Suprapubic skin (tissue), 4 donors: ENCODE data around the gene PLPP7. TPM values are rescaled to one million over a fixed set of nuclear protein-coding genes. Genes with fewer than 3 reads are reported as not detected.
A peak's percentile ranks its signal among the peaks of the same experiment; 100 is the strongest.
"Not testable (repeated sequence)": the region's sequence is repeated elsewhere in the genome, so short reads cannot be mapped to it uniquely, and the experiment has no call there.

ENCODE experiments used
- DNase-seq, 2 donors: peaks; one replicate each; pipeline ENCODE4 v3.0.0-alpha.2; 2019; ENCODE audit warnings: low spot score in 2 of 2
- H3K27ac ChIP-seq: fragments of 200-600 bp; sonication (generic); one replicate; pipeline ENCODE4 v1.5.1; 2019
- H3K27me3 ChIP-seq: fragments of 200-600 bp; sonication (generic); one replicate; pipeline ENCODE4 v1.5.1; 2019
- H3K36me3 ChIP-seq: fragments of 200-600 bp; sonication (generic); one replicate; pipeline ENCODE4 v1.5.1; 2019
- H3K4me1 ChIP-seq: fragments of 200-600 bp; sonication (generic); one replicate; pipeline ENCODE4 v1.5.1; 2019
- H3K4me3 ChIP-seq: fragments of 200-600 bp; sonication (generic); one replicate; pipeline ENCODE4 v1.5.1; 2019; ENCODE audit warnings: mild to moderate bottlenecking
- H3K9me3 ChIP-seq: fragments of 200-600 bp; sonication (generic); one replicate; pipeline ENCODE4 v1.5.1; 2019
- CTCF ChIP-seq, 2 donors: fragments of 200-600 bp in 1 of 2; fragments of 450-650 bp in 1 of 2; sonication (generic) in 1 of 2; IDR thresholded peaks; one replicate each; pipeline ENCODE4 v1.5.1; 2016 to 2019; ENCODE audit warnings: antibody characterized with exemption in 2 of 2, mild to moderate bottlenecking in 1 of 2, moderate library complexity in 1 of 2
- EP300 ChIP-seq: sonication (generic); formaldehyde crosslinking; IDR thresholded peaks from one replicate; pipeline ENCODE4 v1.6.1; 2017; ENCODE audit warnings: antibody characterized with exemption
- POLR2A ChIP-seq, 2 donors: fragments of 450-650 bp; IDR thresholded peaks; one replicate each; pipeline ENCODE4 v1.6.1; 2017; ENCODE audit warnings: antibody characterized with exemption in 2 of 2, mild to moderate bottlenecking in 2 of 2, moderate library complexity in 2 of 2
- POLR2AphosphoS5 ChIP-seq, 3 donors: sonication (generic); formaldehyde crosslinking; IDR thresholded peaks; one replicate each; pipeline ENCODE4 v1.6.1; 2017; ENCODE audit warnings: antibody characterized with exemption in 3 of 3
- WGBS: methylation state at CpG from one replicate; pipeline ENCODE4 v1.1.5; 2018; 5-methylcytosine and 5-hydroxymethylcytosine counted together
- total RNA-seq, 4 donors: library from RNA; depleted of rRNA; stranded (reverse); fragments of >200 nt; gene quantifications; one replicate each; pipeline ENCODE4 v1.1.0, GENCODE V29; 2016

Gene PLPP7
- total RNA-seq, 4 donors from 2014 or later = 0.80 to 1.1 (median 0.92) TPM

- TF ChIP-seq CTCF (IDR thresholded peaks at IDR 0.05) = no peak
- no peak for TF ChIP-seq POLR2A (IDR thresholded peaks at IDR 0.05)
- no peak for TF ChIP-seq EP300
- TF ChIP-seq POLR2AphosphoS5 (IDR thresholded peaks at IDR 0.05) = no peak
- Histone ChIP-seq H3K9me3 (no peaks in the 10 kb centered on the region), H3K36me3 (no peaks in the 10 kb centered on the region), H3K4me3 (no peak overlapping the region), H3K27ac (no peak overlapping the region), H3K4me1 (no peaks in the 10 kb centered on the region), H3K27me3 (peaks cover 4% of the 10 kb centered on the region)
- DNase-seq = peak in 1 of 2 donors; percentile 32
- WGBS = 74% methylated on average over 17 of the region's 18 CpGs
These were observed 41.5 kb downstream of the PLPP7 start for GRCh38 chr9:131330814-131331600.

GRCh38 chr9:131331996-131332395, 42.5 kb downstream of the PLPP7 start:
- not testable (repeated sequence) for H3K9me3 ChIP-seq, H3K27me3 ChIP-seq, H3K27ac ChIP-seq, H3K4me3 ChIP-seq, H3K4me1 ChIP-seq, H3K36me3 ChIP-seq
- peak in 1 of 2 donors; percentile 16 for DNase-seq
- WGBS = 98% methylated on average over 2 of the region's 2 CpGs

GRCh38 chr9:131333771-131334628, 44.5 kb downstream of the PLPP7 start:
- no peaks in the 10 kb centered on the region for H3K4me1 ChIP-seq
- no peaks in the 10 kb centered on the region for H3K9me3 ChIP-seq
- WGBS = 85% methylated on average over 10 of the region's 15 CpGs

GRCh38 chr9:131334629-131335367, 45.3 kb downstream of the PLPP7 start:
- H3K36me3 ChIP-seq = no peaks in the 10 kb centered on the region
- no peaks in the 10 kb centered on the region for H3K9me3 ChIP-seq
- no peak overlapping the region for H3K4me3 ChIP-seq
- H3K27me3 ChIP-seq = no peaks in the 10 kb centered on the region
- WGBS = 48% methylated on average over 9 of the region's 13 CpGs
- TF ChIP-seq POLR2AphosphoS5 (IDR thresholded peaks at IDR 0.05) (no peak), CTCF (IDR thresholded peaks at IDR 0.05) (no peak), POLR2A (IDR thresholded peaks at IDR 0.05) (no peak), EP300 (no peak)
- H3K4me1 ChIP-seq = no peaks in the 10 kb centered on the region
- no peak overlapping the region for H3K27ac ChIP-seq
- DNase-seq = peak in 1 of 2 donors; percentile 64

More at GRCh38 chr9:131333771-131334628, 44.5 kb downstream of the PLPP7 start:
- no peak overlapping the region for H3K27ac ChIP-seq
- TF ChIP-seq CTCF (IDR thresholded peaks at IDR 0.05) = no peak
- TF ChIP-seq EP300 = no peak
- no peak for TF ChIP-seq POLR2A (IDR thresholded peaks at IDR 0.05)
- no peak for TF ChIP-seq POLR2AphosphoS5 (IDR thresholded peaks at IDR 0.05)
- peak in 1 of 2 donors; percentile 45 for DNase-seq
- H3K27me3 ChIP-seq = peaks cover 4% of the 10 kb centered on the region
- no peak overlapping the region for H3K4me3 ChIP-seq
- H3K36me3 ChIP-seq = no peaks in the 10 kb centered on the region

GRCh38 chr9:131335368-131335755, 45.8 kb downstream of the PLPP7 start:
- no peak overlapping the region for H3K4me3 ChIP-seq
- H3K36me3 ChIP-seq = no peaks in the 10 kb centered on the region
- H3K27ac ChIP-seq = no peak overlapping the region
- no peaks in the 10 kb centered on the region for H3K9me3 ChIP-seq
- no peaks in the 10 kb centered on the region for H3K27me3 ChIP-seq
- DNase-seq = no peak
- no peak for TF ChIP-seq POLR2AphosphoS5 (IDR thresholded peaks at IDR 0.05)
- no peak for TF ChIP-seq POLR2A (IDR thresholded peaks at IDR 0.05)
- no peak for TF ChIP-seq CTCF (IDR thresholded peaks at IDR 0.05)
- no peak for TF ChIP-seq EP300
- 83% methylated on average over 4 of the region's 4 CpGs for WGBS
- H3K4me1 ChIP-seq = no peaks in the 10 kb centered on the region
